GM21717 (cell line): Measurements from ENCODE around the gene CD2.
A peak's percentile ranks its signal among the peaks of the same experiment; 100 is the strongest.
"Not testable (repeated sequence)": the region's sequence is repeated elsewhere in the genome, so short reads cannot be mapped to it uniquely, and the experiment has no call there.

Source experiments
- ATAC-seq: cut with Tn5 transposase; IDR thresholded peaks from one replicate; pipeline ENCODE4 v1.9.1; 2021; ENCODE audit warnings: mild to moderate bottlenecking, moderate library complexity; ENCODE audit not compliant: unreplicated experiment

Gene CD2

DNA sequence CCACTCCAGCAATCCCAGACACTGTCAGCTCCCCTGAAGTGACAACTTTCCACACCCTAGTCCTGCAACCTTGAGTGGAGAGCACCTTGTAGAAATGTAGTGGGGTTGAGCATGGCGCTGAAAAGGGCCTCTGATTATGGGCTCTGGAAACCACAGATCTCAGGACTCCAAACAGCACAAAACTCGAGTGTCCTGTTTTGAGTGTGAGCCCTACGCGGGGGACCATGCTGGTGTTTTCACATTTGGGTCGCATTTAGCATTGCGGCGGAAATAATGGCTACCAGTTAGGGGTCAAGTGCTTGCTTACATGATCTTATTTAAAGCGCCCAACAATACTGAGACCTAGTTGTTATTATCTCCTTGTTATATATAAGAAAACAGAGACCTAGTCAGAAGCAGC is 1.9 kb downstream of the CD2 start:
- ATAC-seq, result not testable (repeated sequence)

DNA sequence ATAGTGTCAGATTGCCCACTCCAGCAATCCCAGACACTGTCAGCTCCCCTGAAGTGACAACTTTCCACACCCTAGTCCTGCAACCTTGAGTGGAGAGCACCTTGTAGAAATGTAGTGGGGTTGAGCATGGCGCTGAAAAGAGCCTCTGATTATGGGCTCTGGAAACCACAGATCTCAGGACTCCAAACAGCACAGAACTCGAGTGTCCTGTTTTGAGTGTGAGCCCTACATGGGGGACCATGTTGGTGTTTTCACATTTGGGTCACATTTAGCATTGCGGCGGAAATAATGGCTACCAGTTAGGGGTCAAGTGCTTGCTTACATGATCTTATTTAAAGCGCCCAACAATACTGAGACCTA is 4.2 kb downstream of the CD2 start:
- not testable (repeated sequence) for ATAC-seq

DNA sequence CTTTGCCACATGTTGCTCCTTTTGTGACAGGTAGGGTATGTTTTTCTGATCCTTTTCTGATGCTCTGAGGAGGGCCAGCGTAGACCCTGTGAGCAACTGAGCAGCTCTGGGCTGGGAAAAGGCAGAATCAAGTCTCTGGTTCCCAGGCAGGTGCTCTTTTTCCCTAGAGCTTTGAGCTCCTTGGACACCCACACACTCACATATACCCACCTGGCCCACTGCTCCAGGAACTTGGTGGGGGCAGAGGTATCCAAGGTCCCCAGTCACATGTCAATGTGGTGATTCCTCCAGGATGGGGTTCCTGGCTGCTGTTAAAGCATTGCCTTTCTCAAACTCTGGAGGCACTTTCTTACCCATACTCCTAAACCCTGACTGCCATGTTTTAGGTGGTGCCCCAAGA is 5.4 kb downstream of the CD2 start:
- no peak for ATAC-seq

DNA sequence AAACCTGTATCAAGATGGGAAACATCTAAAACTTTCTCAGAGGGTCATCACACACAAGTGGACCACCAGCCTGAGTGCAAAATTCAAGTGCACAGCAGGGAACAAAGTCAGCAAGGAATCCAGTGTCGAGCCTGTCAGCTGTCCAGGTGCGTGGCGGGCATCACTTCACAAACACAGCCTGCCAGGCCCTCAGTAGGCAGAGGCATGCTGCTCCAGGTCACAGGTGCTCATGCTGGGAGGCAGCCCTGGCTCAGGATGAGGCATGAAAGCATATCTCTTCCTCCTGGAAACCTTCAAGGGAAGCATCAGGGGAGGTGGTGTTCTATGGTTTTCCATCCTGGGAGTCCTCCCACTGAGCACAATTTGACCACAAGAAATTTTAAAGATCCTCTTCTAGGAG is 6.3 kb downstream of the CD2 start:
- no peak for ATAC-seq

DNA sequence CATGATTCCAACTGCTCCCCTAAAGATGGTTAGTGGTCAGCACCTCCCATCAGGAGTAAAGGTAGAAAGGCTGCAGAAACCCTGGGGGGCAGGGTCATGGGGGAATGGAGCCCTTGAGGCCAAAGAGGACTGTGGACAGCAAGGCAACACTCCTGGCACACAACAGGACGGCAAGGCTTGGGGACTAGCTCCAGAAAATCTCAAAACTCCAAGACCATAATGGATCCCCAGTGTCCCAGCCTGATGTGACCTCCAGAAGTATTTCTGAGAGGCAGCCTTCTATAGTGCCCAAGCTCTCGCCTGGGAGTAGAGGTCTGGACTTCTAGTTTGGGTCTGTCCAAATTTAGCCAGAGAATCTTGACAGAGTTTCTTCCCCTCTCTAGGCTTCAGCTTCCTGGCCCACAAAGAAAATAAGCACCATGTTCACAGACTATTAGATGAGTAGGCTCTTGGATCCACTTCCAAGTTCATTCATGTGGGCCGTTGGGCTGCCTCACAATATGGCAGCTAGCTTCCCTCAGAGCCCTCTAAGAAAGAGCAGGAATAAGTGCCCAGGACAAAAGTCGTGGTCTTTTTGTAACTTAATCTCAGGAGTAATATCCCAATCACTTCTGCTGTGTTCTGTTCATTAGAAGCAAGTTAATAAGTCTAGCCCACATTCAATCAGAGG is 6.9 kb downstream of the CD2 start:
- no peak for ATAC-seq

DNA sequence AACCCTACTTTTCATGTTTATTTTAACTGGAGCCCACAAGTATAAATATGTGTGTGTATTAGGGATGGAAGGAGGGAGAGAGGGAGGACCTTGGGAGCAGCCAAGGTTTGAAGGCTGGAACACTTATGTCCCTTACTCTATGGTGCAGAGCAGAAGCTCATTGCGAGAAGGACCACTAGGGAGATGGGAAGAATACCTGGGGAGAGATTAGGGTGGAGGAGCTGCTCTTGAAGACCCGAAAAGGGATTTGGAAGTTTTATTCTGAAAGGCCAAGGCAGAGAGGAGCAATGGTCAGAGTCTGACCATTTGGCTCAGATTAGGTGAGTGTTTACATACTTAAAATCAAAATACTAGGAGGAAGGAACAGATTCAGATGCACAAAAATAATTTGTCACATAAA is 8.1 kb downstream of the CD2 start:
- no peak for ATAC-seq

DNA sequence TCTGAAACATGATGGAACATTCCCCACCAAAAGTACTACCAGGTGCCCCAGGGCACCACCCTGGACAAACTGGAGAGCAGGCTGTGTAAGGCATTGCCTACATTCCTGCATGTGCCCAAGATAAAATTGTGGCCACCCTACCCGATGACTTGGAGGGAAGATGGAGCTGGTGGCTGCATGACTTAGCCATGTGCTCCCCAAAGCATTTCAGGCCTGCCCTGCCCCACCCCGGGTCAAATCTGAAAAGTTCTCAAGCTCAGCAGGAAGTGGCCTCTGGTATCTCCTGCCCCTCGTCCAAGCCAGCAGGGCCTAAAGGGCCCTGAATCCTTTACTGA is 8.5 kb downstream of the CD2 start:
- ATAC-seq, result no peak

DNA sequence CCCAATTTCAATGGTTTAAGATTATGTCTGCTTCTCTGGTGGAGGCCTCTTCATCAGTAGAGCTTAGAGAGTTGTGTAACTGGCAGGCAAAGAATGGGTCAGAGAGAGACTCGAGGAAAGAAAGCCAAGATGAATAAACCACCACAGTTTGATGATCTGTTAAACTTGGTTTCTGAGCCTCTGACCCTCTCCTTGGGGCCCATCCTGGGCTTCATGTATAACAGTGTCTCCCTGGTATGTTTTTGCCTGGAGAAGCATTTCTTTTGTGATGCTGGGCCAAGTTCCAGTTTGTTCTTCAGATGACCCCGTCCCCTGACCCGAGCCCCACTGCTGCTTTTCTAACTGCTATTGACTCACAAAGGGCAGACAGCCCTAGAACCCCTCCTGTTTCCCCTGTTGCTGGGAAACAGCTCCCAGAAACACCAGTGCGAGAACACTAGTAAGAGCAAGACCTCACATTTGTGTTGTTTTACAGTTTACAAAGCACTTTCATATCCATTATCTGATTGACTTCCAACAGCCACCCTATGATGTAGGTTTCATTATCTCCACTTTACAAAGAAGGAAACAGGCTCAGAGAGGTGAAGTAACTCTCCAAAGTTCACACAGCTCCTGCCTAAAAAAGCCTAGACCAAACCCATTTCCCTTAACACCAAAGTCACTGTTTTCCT is 9.0 kb downstream of the CD2 start:
- ATAC-seq, result no peak

DNA sequence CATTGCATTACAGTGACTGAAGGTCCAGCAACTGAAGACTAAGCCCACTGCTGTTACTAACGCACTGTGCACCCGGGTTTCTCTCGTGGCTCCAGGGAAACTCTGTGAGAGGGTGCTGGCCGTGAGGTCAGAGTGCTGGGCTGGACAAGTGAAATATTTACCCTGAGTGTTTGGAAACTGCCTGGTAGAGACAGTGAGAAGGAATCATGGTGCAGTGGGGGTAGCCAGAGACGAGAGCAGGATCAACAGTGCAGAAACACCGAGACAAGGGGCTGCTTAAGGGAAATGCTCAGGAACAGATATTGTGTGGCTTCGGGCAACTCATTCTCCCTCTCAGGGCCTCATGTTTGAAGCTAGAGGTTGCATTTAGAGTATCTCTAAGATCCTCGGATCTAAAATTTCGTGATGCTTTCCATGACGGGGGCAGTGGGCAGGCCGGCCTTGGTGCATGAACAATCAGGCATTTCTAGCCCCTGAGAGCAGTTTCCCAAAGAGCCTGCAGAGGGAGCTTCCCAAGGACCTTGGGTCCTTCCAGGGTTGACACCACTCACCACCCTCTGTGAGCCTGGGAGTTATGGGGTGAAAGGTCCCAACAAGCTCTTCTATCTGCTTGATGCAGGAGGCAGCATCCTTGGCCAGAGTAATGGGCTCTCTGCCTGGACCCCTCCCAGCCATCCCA is 9.7 kb downstream of the CD2 start:
- no peak for ATAC-seq

DNA sequence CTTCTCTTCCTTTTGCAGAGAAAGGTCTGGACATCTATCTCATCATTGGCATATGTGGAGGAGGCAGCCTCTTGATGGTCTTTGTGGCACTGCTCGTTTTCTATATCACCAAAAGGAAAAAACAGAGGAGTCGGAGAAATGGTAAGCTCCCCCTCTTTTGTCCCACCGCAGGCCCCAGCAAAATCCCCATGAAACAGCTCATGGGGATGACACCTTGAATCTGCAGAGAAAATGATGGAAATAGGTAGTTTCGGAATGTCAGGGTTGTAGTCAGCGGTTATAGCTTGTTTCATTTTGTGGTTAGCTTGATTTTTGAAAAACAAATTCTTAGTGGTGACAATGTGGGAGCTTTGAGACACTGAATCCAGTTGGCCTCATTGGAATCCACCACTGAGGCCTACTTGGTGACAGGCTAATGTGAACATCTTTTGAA is 10.3 kb downstream of the CD2 start:
- no peak for ATAC-seq

DNA sequence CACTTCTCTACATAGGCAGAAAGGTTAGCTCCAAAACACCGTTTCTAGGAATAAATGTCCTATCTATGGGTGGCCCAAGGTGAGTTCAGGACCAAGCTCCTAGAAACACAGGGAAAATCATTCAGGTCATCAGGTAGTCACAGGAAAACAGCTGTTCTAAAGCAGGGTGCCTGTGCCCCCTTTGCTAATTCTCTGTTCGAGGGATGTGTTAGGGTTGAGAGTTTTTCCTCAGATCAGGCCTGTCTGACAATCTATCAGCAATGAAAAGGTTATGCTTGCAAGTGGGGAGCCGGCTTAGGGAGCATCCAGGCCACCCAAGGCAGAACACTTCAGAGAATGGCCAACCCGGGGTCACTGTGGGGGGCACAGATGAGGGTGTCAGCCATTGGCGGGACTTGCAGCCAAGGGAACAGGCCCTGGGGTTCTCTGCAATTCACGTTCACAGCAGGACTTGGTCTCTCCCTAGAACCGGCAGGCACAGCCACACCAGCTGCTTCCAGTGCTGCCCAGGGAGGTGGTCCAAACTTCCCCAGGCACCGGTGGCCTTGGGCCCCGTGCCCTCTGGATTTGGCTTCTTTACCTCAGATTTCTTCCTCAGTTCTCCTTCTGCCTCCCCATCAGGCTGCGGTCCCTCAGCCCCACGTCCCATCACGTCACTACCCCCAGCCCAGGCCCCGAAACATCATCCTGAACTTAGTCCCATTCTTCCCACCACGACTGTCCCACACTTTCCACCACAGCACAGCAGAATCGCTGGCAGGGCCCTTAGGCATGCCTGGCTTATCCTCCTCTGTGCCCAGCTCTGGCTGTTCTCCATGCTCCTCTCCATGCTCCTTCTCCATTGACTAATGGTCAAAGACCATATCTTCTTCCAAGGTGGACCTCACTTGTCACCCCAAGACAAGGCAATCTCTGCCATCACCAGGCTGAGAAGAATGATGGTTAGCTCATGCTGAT is 11.0 kb downstream of the CD2 start:
- ATAC-seq, result no peak

DNA sequence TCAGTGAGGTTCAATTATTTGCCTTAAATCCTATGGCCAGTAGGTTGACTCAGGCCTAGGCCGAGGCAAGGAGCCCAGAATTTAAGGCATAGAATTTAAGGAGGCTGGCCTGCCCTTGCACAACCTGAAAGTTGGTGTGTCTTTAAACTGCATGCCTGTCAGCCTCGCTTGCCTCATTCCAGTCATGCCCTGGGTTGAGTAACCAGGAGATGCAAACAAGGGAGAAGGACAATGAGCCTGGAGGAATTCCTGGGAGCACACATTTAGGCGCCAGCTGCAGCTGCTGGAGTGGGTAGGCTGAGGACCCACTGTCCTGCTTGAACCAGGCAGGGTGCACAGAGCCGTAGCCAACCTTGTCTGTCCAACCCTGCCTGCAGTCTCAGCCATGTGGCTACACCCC is 11.7 kb downstream of the CD2 start:
- ATAC-seq, result no peak

DNA sequence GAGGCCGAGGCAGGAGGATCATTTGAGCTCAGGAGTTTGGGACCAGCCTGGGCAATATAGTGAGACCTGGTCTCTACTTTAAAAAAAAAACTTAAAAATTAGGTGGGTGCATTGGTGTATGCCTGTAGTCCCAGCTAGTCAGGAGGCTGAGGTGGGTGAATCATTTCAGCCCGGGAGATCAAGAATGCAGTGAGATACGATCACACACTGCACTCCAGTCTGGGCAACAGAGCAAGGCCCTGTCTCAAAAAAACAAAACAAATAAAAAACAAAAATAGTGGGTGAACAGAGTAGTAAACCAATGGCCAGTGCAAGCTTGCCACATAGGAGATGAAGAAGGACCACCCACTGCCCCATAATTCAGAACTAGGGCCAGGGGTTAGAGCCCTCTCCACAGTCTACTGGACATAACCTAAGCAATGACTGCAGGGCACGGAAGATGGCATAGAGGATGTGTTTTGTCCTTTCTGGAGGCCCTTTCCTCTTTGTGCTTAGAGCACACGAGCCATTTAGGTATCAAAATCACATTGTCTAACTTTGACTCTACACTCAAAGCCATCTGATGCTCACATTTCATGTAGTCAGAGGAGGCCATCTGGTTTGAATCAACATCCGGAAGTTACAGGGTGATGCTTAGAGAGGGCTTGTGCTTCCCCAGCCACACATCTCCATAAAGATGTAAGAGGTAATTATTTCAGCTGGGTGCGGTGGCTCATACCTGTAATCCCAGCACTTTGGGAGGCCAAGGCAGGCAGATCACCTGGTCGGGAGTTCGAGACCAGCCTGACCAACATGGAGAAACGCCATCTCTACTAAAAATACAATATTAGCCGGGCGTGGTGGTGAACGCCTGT is 12.6 kb downstream of the CD2 start:
- no peak for ATAC-seq

DNA sequence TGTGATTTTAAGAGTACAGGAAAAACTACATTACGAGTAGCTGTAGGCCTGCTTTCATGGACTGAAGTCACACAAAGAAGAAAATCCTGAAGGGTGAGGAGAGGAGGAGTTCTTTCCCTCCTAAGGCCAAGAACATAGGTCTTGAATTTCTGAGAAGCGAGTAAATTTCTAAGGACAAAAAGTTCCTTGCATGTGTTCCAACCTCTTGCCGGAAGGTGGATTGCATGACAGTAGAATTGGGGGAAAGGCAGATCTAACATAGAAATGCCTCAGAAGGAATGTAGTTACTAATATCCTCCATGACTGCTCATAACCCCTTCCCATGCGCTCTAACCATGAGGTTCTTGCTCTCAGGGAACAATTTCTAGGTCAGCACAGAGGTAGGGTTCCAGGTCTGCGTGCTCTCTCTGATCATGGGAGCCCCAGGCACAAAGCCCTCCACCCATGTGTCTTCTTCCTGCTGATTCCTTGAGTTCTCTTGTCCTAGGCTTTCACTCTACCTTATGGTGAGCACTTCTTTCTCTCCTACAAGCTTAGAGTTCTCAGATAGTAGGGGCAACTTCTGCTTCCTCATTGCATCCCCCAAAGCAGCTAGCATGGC is 13.7 kb downstream of the CD2 start:
- no peak for ATAC-seq

DNA sequence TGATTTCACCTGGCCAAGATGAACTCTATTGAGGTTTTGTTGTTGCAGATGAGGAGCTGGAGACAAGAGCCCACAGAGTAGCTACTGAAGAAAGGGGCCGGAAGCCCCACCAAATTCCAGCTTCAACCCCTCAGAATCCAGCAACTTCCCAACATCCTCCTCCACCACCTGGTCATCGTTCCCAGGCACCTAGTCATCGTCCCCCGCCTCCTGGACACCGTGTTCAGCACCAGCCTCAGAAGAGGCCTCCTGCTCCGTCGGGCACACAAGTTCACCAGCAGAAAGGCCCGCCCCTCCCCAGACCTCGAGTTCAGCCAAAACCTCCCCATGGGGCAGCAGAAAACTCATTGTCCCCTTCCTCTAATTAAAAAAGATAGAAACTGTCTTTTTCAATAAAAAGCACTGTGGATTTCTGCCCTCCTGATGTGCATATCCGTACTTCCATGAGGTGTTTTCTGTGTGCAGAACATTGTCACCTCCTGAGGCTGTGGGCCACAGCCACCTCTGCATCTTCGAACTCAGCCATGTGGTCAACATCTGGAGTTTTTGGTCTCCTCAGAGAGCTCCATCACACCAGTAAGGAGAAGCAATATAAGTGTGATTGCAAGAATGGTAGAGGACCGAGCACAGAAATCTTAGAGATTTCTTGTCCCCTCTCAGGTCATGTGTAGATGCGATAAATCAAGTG is 14.3 kb downstream of the CD2 start:
- ATAC-seq, result no peak

DNA sequence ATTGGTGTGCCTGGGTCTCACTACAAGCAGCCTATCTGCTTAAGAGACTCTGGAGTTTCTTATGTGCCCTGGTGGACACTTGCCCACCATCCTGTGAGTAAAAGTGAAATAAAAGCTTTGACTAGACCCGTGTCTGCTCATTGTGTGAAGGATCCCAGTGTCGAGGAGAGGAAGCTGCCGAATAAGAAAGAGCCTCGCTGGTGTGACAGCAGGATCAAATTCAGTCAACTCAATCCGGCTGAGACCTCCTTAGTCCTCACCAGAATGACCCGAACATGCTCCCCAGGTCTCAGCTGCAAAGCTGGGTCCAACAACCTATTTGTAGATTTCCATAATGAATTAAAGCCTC is 14.8 kb downstream of the CD2 start:
- ATAC-seq, result no peak

DNA sequence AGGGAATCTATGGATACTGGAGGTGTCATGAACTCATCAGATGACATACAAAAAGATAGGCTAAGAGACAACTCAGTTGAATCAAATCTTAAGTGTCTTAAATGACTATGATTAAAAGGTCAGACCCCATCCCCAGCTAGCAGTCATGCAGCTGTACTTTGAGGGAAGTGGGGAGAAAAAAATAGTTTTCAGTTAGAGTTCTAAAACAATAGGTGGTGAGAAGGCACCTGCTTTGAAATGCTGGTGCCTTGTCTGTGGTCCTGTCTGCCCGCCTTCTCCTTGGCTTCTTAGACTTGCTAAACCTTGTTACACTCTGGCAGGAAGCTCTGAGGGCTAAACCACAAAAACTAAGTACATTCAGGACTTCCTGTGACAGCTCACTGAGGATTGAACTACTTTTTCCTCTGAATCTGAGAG is 15.3 kb downstream of the CD2 start:
- peak; percentile 84 for ATAC-seq

DNA sequence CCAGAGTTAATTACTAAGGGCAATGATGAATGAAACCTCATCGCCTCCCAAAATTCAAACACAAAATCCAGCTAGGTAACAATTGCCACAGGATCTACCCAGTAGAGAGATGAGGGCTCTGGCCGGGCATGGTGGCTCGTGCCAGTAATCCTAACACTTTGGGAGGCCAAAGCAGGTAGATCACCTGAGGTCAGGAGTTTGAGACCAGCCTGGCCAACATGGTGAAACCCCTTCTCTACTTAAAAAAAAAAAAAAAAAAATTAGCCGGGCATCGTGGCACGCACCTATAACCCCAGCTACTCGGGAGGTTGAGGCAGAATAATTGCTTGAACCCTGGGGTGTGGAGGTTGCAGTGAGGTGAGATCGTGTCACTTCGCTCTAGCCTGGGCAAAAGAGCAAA is 15.8 kb downstream of the CD2 start:
- ATAC-seq, result no peak

DNA sequence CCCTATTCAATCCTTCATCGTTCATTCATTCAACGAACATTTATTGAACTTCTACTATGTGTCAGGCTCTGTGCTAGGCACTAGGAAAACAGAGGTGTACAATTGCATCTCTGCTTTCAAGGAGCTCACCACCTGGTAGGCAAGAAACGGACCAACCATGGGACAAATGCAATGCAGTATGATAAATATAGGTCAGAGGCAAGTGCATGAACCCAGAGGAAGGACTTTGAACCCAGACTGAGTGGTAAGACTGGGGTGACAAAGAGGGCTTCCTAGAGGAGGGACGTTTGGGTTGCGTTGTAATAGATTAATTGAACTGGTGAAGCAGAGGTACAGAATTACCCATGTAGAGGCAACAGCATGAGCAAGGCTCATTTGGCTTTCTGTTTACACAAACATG is 16.4 kb downstream of the CD2 start:
- no peak for ATAC-seq
